Anterior cingulate cortex (tissue), 58 donors: ENCODE results near the gene WDR86.

Experiments used
- DNase-seq, 58 donors: peaks; one replicate each; lab custom pipeline; 2025; lab: John Stamatoyannopoulos, UW

The WDR86 gene

GRCh38 chr7:151366166-151366879 lies 43.5 kb downstream of the WDR86 start:
- no peak for DNase-seq

- no peak for DNase-seq
These were observed 46.7 kb downstream of the WDR86 start for GRCh38 chr7:151363182-151363581.

DNA sequence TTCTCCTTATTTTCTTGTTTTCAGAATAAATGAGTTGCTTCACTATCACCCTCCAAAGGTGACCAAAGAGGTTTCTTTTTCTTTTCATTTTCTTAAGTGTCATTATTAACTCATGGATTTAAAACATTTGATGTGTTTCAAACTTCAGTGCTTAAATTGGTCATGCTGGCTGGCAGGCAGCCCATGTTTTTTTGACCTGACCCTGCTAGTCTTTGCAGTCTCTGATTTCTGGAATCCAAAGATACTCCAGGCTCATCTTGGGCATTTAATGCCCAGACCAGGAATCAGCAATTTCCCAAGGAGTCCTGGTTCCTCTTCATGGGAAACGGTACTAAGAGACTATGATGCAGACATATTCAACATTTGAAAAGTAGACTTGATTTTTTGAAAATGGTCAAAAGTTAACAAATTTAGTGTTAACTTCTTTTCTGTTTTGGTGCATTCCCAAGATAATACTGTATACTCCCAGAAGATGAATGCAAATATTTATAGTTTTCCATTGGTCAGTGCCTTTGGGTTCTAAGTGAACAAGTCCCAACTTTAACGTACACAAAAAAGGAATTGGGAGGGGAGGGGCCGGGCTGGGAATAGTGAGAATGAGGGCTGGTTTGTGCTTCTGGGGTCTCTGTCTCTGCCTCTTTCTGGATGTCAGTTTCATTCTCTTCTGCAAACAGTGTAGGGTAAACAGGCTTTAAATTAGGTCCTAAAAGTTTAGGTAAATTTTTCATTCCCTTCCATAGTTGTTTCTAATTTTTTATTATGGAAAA lies 48.5 kb downstream of the WDR86 start:
- no peak for DNase-seq

DNA sequence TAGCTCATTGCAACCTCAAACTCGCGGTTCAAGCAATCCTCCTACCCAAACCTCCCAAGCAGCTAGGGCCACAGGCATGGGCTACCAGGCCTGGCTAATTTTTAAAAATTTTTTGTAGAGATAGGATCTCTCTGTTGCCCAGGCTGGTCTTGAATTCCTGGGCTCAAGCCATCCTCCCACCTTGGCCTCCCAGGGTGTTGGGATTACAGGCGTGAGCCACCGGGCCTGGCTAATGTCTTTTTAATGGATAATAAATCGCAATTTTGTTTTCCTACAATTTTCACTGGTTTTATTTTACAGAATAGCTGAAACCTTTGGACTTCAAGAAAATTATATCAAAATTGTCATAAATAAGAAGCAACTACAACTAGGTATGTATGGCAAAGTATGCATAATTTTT lies 57.3 kb downstream of the WDR86 start:
- no peak for DNase-seq

DNA sequence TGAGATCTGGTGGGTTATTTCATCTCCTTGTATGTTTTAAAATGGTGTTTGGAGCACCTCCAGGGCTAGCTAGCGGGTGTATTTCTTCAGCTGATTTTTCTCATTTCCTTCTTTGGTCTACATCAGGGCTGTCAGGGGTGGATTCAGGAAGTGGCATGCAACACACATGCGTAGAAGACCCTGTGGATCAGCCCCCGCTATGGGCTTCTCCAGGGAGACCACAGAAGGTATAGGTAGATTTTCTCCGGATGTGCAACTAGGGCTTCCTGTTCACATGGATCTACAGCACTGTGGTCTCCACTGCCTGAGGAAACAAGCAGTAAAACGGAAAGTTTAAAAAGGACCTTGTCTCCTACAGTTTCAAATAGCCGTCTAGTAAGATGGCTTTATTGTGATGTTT lies 57.9 kb downstream of the WDR86 start:
- no peak for DNase-seq

DNA sequence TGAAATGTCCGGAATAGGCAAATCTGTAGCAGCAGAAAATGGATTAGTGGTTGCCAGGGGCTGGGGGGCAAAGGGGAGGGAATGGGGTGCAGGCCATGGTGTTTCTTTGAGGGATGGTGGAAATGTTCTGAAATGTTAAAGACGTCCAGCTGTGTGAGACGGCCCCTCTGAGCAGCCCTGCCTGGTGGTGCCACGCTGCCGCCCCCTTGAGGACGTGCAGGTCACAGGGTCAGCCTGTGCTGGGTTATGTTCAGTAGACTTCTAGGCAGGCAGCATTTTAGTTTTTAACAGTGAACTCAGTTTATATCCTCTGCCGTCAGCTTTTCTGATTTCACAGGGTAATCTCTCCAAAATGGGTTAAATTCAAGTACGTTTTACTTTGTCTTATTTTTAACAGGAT lies 58.8 kb downstream of the WDR86 start:
- DNase-seq, result no peak

- no peak for DNase-seq
These were observed 60.4 kb downstream of the WDR86 start for GRCh38 chr7:151349507-151349853.

GRCh38 chr7:151348970-151349369 lies 60.9 kb downstream of the WDR86 start:
- no peak for DNase-seq

DNA sequence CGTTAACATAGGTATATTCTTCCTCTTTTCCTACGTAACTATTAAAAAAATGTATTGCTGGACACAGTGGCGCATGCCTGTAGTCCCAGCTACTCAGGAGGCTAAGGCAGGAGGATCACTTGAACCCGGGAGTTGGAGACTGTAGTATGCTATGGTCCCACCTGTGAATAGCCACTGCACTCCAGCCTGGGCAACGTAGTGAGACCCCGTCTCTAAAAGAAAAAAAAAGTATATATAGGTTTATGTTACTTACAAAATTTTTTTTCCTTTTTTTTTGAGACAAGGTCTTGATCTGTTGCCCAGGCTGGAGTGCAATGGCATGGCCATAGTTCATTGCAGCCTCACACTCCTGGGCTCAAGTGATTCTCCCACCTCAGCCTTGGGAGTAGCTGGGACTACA lies 62.6 kb downstream of the WDR86 start:
- DNase-seq, result no peak

- DNase-seq, result no peak
These were observed 63.4 kb downstream of the WDR86 start for GRCh38 chr7:151346470-151346769.

DNA sequence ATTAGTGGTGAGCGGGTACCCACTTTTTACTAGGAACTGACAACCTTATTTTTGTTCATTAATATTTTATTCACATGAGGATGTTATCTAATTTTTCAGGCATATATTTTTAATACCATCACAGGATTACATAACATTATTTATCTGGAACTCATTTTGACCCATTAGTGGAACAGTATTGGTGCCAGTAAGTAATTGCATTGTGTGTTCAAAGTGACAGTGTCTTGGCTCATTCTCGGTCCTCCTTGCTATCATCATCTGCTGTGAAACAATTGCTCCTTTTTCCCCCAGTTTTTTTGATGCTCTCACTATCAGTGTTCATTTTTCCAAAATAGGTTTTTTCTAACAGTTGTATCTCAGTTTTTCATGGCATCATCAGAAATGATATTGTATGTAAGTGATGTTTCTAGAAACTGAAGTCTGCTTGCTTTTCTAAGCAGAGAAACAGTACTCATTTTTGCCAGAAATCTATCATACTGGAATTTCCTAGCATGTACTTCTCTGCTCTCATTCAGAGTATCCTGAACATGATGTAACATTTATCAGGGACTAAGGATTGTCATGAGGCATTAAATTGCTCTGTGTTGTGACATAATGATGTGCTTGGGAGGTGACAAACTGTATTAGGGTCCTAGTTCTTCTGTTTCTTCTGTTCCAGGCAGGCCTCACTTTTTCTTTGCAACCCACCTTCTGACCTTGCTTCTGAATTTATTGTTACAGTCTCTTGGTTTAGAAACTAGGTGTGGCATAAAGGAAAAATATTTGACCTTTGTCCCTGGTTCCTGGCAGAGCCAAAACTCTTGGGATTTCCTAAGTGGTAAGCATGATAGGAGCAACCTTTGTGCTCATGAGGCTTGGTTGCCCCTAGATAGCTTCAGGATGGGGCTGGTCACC lies 64.0 kb downstream of the WDR86 start:
- DNase-seq, result no peak

DNA sequence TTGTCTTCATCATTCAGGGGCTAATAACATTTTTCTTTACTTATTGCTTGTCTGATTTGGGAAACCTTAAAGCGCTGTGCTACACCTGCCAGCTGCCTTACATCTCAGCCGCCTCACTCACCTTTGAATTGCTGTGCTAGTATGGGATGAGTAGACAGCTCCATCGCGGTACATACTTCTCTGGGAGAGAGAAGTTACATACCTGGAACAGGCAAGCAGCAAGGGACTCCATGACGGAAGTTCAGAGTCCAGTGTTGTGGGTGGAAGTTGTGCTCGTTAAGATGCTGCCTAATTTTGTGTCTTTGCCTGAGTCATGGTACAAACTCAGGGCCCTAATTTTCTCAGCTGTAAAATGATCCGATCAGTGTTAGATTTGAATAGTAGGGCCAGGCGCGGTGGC lies 66.3 kb downstream of the WDR86 start:
- no peak for DNase-seq

- no peak for DNase-seq
These were observed 67.0 kb downstream of the WDR86 start for GRCh38 chr7:151342811-151343210.

GRCh38 chr7:151342102-151342646 lies 67.7 kb downstream of the WDR86 start:
- DNase-seq, result no peak

DNA sequence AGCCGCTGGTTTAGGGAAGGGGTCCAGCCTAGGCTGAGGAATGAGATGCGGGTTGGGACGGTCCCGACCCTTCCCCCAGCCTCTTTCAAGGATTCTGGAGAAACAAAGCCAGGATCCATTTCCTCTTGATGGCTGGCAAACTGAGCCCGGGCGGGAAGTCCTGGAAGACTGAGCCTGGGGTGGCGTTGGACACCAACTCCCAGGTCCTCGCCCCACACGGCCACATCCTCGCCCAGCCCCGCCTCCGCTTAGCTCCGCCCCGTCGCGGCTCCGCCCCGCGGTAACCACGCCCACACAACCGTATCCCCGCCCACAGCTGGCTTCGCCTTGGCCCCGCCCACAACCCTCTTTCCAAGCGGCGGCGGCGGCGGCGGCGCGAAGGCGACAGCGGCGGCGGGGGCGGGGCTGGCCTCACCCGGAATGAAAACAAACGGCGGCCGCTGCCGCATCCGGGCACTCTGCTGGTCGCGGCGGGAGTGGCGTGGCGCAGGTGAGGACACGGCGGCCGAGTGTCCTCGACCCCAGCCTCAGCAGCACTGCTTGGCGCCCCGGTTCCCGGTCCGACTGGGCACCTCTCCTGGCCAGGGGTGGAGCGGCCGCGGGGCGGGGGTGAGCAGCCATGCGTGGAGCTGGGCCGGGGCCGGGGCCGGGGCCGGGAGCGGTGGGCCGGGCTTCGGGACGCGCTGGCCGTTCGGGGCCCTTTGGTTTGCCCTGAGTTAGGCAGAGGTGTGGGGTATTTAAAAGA lies 68.3 kb downstream of the WDR86 start, which contains the start of gene NUB1:
NUB1 (plus strand) TSS at position 456 of the 745 bp plus-strand sequence. CDS start 3,538 bp downstream, outside the sequence.
- peak; percentile 22 to 93 (median 86) for DNase-seq

GRCh38 chr7:151340794-151341356 lies 69.0 kb downstream of the WDR86 start:
- no peak for DNase-seq

DNA sequence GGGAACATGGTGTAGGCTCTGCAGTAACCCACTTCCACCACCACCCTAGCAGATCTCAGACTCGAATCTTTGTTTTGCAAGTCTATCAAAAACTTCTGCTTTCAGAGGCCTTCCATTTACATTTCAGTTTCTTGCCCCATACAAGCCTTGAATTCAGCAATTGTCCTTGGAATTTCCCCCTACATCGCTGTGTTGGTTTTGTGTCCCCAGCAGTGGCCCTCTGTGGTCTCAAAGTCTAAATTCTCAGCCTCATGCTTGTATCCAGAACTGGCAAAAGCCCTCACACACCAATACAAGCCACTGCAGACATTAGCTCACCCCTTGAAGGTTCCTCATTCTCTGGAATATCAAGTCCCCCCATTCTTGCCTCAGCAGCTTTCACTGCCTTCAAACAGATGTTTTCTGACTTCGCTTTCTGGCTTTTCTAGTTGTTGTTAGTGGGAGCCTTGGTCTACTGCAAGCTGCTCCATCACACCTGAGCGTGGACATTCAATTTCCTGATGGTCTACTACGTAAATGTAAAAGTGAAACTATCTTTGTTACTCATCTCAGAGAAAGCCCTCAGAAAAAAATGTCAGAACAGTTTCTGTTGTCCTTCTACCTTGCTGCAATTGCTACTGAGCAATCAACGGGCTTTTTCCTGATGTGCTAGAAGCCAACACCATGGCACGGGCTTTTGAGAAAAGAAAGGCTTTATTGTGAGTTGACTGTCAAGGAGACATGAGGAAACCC lies 70.0 kb downstream of the WDR86 start:
- DNase-seq, result no peak

DNA sequence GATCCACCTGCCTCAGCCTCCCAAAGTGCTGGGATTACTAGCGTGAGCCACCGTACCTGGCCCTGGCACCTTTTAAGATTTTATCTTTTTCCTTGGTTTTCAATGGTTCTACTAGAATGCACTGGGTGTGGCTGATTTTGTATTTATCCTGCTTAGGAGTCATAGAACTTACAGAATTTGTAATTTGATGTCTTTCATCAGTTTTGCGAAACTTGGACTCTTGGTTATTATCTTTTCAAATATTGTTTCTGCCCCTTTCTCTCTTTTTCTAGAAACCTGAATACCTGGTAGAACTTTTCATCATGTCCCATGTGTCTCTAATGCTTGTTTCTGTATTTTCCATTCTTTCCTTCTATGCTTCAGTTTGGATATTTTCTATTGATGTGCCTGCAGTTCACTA lies 71.0 kb downstream of the WDR86 start:
- DNase-seq, result no peak

GRCh38 chr7:151337346-151337745 lies 72.5 kb downstream of the WDR86 start:
- DNase-seq, result no peak
